GM18502 (cell line): ENCODE data around the gene PROSER2.
A peak's percentile ranks its signal among the peaks of the same experiment; 100 is the strongest.

ENCODE experiments used
- ATAC-seq: cut with Tn5 transposase; IDR thresholded peaks from one replicate; pipeline ENCODE4 v1.9.1; 2021; ENCODE audit warnings: mild to moderate bottlenecking; ENCODE audit not compliant: unreplicated experiment, poor library complexity

PROSER2 gene

DNA sequence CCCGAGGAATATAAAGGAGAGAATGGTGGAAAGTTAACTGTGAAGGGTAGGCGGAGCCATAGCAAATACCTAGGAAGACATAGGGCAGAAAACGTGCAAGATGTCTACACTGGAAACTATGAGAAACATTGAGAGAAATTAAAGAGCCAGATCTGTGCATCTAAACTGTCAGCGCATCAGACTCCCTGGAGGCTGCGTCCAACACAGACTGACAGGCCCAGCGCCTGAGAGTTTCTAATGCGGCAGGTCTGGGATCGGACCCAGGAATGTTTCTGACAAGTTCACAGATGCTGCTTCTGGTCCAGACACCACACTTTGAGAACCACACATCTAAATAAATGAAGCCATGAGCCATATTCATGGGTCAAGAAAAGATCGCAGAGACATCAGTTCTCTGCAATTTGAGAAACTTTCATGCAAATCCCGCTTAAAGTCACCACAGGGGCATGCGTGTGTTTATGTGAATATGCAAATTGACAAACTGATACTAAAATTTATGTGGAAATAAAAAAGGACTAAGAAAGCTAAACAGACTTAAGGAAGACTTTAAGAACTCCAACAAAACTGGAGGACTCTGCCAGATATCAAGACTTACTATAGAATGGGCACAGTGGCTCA lies 38.8 kb downstream of the PROSER2 start:
- no peak for ATAC-seq

DNA sequence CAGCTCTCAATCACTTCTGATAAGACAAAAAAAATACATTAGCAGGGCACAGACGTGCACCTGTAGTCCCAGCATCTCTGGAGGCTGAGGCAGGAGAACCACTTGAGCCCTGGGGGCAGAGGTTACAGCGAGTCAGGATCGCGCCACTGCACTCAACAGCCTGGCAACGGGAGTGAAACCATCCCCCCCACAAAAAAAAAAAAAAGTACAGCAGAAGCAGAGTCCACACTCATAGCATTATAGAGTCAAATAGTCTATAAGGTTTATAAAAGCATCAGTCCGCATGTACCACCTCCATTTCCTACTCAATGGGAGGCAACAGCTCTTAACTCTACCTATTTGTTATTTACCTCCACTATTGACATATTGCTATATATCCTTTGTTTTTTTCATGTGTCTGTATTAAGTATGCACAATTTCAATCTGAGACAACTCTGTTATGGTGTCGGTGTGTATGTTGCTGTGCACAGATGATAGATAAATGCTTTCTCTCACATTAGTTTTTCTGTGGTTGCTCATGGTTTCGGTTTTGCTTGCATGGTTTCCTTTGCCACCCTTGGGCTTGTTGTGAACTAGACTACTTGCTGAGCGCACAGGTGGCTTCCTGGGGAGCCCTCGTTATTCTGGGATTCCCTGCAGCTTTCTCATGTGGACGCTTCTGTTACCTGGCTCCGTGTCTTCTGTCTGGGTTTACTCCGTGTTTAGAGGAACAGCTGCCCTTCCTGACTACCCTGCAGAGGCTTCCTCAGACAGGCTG lies 40.4 kb downstream of the PROSER2 start:
- ATAC-seq: peak; percentile 94

DNA sequence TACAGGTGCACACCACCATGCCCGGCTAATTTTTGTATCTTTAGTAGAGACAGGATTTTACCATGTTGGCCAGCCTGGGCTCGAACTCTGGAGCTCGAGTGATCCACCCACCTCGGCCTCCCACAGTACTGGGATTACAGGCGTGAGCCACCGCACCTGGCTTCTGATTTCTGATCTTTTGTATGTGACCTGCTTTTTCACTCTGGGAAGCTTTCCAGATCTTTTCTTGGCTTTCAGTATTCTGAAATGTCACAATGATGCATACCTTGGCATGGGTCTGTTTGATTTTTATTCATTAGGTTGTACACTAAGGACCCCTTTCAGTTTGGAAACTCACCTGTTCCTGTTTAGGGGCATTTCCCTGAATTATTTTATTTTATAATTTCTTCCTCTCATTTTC lies 41.6 kb downstream of the PROSER2 start:
- ATAC-seq: no peak

DNA sequence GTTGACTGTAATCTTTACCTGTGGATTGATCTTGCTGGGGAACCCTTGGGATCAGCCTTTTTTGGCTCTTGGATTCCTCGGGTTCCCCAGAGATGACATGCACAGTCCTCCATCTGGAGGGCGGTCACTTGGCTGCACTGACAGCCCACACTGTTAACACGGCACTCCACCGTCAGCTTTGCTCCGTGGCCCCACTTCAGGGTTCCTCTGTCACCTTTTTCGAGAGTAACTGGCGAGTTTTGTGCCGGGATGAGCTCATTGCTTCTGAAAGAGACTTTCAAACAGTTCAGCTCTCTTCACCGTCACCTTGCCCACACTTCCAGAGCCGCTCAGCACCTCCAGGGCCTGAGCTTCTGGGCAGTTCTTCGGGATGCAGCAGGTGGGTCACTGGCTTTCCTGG lies 42.4 kb downstream of the PROSER2 start:
- ATAC-seq: no peak

DNA sequence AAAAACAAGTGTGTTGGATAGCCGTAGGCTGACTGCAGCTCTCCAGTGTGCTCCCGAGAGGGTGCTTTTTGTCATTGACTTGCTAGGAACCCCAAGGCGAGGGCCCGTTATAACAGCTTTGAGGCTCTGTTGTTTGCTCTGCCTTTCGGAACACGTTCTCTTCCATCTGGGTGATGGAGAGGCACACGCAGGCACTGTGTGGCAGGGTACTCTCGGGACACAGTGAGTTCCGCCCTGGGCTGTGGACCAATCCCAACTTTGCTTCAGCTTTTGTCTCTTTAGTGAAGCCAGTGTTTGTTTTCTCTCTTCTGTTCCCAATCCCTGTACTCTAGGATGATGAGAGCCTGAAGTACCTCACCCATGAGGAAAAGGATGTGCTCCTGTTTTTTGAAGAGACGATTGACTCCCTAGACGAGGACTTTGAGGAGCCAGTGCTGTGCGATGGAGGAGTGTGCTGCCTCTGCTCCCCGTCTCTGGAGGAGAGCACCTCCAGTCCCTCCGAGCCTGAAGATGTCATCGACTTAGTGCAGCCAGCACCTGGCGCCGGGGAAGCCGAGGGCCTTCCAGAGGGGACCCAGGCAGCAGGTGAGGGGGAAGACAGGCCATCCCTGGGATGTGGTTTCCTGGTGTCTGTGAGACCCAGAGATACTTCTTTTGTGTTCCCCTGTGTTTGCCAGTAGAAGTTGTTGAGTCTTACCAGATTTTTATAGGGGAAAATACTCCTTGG lies 43.2 kb downstream of the PROSER2 start:
- ATAC-seq: no peak

DNA sequence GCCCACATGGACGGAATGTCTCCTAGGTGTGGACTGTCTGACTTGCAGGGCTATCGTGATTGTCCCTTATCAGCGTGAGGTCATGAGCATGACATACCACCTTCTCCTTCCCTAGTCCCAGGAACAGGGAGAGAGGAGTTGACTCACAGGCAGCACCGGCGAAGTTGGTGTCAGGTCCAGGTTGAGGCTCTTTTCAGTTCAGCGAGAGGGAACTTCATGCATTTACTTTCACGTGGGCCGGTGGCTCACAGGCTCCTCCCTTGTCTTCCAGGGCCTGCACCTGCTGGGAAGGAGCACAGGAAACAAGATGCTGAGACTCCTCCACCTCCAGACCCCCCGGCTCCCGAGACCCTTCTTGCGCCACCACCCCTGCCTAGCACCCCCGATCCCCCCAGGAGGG lies 46.1 kb downstream of the PROSER2 start:
- ATAC-seq: no peak

DNA sequence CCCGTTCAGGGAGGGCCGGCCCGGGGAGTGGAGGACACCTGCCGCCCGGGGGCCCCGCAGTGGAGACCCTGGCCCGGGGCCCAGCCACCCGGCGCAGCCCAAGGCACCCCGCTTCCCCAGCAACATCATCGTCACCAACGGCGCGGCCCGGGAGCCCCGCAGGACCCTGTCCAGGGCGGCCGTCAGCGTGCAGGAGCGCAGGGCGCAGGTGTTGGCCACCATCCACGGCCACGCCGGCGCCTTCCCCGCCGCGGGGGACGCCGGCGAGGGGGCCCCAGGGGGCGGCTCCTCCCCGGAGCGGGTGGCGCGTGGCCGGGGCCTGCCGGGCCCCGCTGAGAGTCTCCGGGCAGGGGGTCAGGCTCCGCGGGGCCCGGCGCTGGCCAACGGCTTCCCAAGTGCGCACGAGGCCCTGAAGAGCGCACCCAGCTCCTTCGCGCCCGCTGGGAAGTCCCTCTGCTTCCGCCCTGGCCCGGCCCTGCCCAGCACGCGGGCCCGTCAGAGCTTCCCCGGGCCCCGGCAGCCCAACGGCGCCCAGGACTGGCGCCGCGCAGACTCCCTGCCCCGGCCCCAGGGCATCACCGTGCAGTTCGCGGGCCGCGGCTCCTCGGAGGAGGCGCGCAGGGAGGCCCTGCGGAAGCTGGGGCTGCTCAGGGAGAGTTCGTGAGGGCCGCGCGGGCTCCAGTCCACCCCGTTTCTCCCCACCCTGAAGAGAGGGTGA lies 46.7 kb downstream of the PROSER2 start:
- ATAC-seq: no peak

DNA sequence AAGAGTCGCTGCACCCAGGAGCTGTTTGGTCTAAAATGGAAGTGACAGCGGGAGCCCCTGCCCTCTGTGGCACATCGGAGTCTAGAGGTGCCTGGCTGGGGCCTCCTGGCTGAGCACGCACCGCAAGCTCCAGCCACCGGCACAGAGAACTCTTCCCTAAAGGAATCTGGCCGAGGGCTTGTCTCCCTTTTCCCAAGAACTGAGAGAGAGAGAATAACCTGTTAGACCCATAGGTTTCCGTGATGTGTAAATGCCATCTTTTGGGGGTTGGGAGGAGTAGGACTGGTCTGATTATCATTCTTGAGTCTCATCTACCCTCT lies 47.3 kb downstream of the PROSER2 start:
- ATAC-seq: no peak

DNA sequence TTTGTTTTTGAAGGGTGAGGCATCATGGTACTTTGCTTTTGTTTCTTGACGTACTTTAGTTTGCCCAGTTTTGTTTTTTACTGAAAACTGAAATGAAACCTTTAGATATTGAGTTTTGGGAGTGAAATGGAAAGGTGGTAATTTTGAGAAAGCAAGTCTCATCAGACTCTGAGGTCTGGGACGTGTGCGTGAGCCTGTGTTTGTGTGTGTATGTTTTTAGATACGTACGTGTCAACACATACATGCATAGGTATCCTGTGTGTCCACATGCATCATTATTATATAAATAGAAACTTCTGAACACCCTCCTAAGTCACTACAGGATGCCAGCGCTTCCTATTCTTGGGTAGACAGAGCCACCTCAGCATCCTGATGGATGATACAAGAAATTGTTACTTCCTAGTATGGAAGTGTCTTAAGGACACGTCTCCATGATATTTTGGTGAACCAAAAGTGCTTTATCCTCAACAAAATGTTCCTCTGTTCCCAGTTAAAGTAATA lies 47.8 kb downstream of the PROSER2 start:
- ATAC-seq: no peak

DNA sequence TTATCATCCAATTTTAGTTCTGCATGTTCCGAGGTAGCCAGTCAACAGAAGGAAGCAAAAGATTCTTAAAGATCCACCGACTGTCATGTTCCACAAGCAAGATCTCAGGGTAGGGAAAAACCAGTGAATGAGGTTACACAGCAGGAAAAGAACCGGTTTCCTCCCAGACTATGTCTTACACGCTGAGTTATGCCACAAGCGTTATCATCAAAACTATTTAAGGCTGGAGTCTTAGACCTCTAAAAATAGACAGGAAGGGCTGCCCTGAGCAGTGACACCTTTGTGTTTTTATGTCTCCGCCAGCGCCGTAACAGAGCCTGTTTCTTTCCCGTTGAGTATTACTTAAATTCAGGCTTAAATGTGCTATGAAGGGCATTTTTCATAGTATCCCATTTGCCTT lies 48.3 kb downstream of the PROSER2 start:
- ATAC-seq: no peak

DNA sequence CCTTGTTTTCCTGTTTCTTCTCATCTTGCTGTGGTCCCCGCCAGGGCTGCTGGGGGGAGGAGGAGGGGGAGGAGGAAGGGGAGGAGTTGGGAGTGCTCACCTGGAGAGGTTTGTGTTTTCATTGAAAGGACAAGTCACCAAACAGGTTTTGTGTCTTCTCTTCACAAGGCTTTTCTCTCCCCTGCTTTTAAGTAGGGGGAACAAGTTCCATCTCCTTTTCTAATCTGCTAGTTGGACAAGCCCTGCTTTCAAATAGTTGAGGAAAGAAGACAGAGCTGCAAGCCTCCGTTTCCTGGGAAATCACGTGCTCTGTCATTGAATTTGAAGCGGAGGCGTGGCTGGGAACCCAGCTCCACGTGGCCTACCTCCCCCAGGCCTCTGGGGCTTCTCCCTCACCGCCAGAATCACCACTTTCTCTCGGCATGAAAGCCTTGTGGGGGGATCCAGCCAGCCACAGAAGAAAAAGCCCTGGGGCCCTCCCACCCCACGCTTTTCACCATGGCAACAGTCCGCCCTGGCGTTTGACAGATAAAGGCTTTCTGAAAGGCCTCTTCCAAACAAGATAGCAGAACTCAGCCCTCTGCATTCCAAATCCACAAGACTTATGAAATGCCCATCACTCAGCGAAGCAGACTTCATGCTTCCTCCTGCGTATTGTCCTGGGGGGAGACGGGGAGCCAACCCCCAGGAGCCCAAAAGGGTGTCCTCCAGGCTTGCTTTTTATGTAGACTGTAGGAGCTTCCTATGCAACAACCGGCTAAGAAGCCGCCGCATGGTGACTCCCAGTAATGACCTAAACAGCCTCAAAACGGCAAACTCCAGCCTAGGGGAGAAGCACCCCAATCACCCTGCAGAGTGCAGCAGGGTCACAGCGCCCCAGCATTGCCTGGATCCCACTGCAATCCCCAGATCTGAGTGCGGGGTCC lies 51.7 kb downstream of the PROSER2 start:
- no peak for ATAC-seq

DNA sequence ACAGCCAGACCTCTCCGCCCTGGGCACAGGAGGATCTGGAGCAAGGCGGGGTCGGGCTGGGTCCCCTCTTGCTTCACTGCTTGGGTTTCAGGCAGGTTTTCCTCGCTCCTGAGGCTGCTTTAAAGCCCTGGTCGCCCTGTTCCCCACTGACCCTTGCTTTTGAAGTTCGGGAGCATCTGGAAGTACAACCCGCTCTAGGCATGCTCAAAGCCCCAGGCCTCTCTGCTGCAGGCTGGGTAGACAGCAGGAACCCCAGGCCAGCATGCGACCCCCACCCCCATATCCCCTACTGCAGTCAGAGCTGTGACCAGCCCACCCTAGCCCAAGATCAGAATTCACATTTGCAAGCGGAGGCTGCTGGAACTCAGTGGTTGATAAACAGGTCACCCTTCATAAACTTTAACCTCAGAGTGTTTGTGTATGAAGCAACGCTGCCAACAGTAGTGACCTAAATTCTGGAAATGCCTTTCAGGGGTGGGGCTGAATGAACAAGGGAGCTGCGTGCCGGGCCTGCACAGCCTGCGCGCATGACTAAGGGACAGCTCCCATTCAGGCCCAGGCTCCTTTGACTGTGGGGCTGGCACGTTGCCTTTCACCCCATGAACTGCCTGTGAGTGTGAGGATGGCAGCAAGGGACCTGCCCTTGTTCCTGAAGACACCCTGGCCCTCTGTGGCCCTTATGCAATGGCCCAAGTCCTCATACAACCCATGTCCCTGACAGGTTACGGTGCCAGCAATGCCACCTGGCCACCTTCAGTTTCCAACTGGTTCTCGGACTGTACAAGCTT lies 52.5 kb downstream of the PROSER2 start:
- ATAC-seq: no peak

DNA sequence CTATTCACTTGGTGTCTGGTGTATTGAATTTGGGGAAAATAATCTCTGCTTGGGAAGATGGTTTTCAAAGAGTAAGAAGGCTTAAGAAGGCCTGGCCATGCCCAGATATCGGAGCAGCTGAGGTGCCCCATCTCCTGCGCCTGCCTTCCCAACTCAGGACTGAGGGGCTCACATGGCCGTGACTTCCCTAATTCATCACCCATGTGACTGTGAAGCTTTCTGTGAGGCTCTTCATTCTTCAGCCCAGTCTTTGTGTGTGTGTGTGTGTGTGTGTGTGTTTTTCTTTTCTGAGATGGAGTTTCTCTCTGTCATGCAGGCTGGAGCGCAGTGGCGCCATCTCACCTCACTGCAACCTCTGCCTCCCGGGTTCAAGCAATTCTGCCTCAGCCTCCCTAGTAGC lies 53.2 kb downstream of the PROSER2 start:
- ATAC-seq: no peak

DNA sequence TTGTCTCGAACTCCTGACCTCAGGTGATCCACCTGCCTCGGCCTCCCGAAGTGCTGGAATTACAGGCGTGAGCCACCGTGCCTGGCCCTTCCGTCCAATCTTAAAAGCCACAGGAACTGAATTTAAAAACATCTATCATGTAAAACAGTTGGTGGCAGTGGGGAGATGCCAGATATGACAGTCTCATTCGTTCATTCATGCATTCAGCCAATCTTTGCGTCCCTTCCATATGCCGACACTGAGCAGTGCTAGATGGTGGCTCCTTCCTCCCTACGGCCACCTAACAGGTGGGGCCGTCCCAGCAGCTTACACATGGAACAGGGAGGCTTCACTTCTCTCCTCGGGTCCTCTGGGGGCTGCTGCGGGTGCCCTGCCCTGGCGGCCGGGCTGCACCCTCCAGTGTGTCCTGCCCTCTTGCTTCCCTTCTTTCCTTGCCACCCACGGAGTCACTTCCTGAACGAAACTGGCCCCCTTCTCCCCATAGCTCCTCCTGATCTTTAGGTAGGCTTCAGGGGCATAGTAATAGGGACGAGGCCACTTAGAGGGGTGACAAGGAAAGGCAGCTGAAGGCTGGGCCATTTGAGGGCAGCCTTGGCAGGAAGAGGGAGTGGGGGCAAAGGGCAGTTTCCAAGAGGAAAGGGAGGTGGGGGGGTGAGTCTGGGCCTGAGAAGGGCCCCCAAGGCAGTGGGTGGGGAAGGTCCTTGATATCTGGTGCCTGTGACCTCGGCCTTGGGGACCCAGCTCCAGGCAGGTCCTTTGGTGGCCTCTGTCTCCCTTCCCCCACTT lies 53.8 kb downstream of the PROSER2 start:
- no peak for ATAC-seq

DNA sequence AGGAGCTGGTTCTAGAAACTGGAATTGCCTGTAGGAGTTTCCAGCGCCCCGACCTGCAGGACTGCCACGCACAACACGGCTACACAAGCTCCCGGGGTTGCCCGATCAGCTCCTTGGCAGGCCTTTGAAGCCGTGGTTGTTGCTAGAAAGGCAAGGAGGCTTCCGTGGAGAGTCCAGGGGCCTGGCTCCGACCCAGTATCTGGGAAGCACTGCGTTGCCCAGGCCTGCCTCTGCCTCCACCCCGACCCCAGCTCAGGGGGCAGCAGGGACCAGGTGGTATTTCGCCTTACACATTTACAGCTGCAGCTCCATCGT lies 54.4 kb downstream of the PROSER2 start:
- no peak for ATAC-seq

DNA sequence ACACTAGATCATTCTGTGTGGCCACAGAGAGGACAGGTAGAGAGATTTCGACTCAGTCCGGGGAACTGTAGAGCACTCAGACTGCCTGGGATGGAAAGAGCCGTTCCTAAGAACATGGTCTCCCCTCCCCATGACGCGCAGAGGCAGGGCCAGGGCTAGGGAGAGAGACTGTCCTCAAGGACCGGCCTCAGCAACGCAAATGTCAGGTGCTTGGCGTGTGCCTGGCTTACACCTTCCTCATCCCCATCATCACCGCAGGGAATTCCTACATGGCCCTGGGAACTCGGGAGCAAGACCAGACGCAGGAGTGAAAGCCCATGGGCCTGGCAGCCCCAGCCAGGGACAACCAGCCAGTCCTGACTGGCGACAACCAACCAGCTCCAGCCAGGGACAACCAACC lies 55.6 kb downstream of the PROSER2 start:
- ATAC-seq: no peak

DNA sequence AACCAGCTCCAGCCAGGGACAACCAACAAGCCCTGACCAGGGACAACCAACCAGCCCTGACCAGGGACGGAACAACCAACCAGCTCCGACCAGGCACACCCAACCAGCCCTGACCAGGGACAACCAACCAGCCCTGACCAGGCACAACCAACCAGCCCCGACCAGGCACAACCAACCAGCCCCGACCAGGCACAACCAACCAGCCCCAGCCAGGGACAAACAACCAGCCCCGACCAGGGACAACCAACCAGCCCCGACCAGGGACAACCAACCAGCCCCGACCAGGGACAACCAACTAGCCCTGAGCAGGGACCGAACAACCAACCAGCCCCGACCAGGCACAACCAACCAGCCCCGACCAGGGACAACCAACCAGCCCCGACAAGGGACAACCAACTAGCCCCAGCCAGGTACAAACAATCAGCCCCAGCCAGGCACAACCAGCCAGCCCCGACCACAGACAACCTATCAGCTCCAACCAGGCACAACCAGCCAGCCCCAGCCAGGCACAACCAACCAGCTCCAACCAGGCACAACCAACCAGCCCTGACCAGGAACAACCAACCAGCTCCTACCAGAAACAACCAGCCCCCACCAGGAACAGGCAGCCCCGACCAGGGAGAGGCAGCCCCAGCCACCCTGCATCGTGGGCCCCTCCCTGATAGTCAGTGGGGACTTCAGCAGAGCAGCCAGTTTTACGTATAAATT lies 56.4 kb downstream of the PROSER2 start:
- ATAC-seq: no peak
